ENCODE results near the gene MOB3A.

The MOB3A gene

DNA sequence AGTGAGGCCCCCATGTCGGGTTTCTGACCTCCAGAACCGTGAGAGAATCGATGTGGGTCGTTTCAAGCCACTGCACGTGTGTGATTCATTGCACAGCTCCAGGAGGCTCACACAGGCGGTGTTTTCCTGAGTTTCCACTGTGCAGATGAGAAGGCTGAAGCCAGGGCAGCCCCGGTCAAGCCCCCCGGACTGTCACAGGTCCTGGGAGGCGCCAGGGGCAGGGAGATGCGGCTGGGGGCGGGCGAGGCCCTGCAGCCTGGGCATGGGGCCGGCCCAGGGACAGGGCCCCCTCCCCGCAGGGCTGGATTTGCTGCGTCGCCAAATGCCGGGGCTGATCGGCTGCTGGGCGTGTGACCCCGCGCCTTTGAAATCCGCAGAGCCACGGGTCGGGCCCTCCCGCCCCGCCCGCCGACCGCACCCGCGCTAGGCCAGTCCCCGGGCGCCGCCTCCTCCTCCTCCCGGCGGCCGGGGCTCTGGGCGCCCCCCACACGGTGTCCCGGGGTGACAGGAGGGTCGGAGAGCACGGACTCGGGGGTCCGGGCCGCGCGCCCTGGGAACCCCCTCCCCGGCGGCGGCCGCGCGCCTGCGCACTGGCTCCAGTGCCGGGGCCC, 35.1 kb downstream of the MOB3A start (continued):
- no peak for TF ChIP-seq GLI4 (tag by site-specific recombination; IDR thresholded peaks at IDR 0.05)
- TF ChIP-seq, protein P1, sequence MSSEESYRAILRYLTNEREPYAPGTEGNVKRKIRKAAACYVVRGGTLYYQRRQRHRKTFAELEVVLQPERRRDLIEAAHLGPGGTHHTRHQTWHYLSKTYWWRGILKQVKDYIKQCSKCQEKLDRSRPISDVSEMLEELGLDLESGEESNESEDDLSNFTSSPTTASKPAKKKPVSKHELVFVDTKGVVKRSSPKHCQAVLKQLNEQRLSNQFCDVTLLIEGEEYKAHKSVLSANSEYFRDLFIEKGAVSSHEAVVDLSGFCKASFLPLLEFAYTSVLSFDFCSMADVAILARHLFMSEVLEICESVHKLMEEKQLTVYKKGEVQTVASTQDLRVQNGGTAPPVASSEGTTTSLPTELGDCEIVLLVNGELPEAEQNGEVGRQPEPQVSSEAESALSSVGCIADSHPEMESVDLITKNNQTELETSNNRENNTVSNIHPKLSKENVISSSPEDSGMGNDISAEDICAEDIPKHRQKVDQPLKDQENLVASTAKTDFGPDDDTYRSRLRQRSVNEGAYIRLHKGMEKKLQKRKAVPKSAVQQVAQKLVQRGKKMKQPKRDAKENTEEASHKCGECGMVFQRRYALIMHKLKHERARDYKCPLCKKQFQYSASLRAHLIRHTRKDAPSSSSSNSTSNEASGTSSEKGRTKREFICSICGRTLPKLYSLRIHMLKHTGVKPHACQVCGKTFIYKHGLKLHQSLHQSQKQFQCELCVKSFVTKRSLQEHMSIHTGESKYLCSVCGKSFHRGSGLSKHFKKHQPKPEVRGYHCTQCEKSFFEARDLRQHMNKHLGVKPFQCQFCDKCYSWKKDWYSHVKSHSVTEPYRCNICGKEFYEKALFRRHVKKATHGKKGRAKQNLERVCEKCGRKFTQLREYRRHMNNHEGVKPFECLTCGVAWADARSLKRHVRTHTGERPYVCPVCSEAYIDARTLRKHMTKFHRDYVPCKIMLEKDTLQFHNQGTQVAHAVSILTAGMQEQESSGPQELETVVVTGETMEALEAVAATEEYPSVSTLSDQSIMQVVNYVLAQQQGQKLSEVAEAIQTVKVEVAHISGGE (tag by site-specific recombination; conservative IDR thresholded peaks at IDR 0.05; ENCODE audit: low read depth) = no peak
- no peak for TF ChIP-seq HOXD13 (CRISPR knock-in tag; IDR thresholded peaks at IDR 0.05; ENCODE audit: borderline replicate concordance)
- no peak for TF ChIP-seq YY1 (tag by site-specific recombination; IDR thresholded peaks at IDR 0.05)
- TF ChIP-seq ZNF24 (tag by site-specific recombination; IDR thresholded peaks at IDR 0.05) = 0 out of 2 replicates have a peak, but pooled peaks have one; percentile 20
- no peak for TF ChIP-seq ZNF366 (tag by site-specific recombination; conservative IDR thresholded peaks at IDR 0.05)
- TF ChIP-seq, protein P2, sequence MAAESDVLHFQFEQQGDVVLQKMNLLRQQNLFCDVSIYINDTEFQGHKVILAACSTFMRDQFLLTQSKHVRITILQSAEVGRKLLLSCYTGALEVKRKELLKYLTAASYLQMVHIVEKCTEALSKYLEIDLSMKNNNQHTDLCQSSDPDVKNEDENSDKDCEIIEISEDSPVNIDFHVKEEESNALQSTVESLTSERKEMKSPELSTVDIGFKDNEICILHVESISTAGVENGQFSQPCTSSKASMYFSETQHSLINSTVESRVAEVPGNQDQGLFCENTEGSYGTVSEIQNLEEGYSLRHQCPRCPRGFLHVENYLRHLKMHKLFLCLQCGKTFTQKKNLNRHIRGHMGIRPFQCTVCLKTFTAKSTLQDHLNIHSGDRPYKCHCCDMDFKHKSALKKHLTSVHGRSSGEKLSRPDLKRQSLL (tag by site-specific recombination; IDR thresholded peaks at IDR 0.05) = no peak
- TF ChIP-seq ZNF23 (tag by site-specific recombination; IDR thresholded peaks at IDR 0.05; ENCODE audit: borderline replicate concordance) = no peak
- no peak; the same call in none of the 2 replicates for TF ChIP-seq SP3 (tag by site-specific recombination; IDR thresholded peaks at IDR 0.05)
- TF ChIP-seq GLIS2 (tag by site-specific recombination; IDR thresholded peaks at IDR 0.05) = peak; percentile 92
- TF ChIP-seq, protein P3, sequence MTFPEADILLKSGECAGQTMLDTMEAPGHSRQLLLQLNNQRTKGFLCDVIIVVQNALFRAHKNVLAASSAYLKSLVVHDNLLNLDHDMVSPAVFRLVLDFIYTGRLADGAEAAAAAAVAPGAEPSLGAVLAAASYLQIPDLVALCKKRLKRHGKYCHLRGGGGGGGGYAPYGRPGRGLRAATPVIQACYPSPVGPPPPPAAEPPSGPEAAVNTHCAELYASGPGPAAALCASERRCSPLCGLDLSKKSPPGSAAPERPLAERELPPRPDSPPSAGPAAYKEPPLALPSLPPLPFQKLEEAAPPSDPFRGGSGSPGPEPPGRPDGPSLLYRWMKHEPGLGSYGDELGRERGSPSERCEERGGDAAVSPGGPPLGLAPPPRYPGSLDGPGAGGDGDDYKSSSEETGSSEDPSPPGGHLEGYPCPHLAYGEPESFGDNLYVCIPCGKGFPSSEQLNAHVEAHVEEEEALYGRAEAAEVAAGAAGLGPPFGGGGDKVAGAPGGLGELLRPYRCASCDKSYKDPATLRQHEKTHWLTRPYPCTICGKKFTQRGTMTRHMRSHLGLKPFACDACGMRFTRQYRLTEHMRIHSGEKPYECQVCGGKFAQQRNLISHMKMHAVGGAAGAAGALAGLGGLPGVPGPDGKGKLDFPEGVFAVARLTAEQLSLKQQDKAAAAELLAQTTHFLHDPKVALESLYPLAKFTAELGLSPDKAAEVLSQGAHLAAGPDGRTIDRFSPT (tag by site-specific recombination; IDR thresholded peaks at IDR 0.05) = no peak
- TF ChIP-seq ZNF510 (tag by site-specific recombination; IDR thresholded peaks at IDR 0.05; ENCODE audit: insufficient replicate concordance) = no peak
- no peak for TF ChIP-seq TRIM28 (IDR thresholded peaks at IDR 0.05; ENCODE audit: borderline replicate concordance, low read length)
- TF ChIP-seq ZNF146 (tag by site-specific recombination; IDR thresholded peaks at IDR 0.05) = no peak
- TF ChIP-seq, protein P4, sequence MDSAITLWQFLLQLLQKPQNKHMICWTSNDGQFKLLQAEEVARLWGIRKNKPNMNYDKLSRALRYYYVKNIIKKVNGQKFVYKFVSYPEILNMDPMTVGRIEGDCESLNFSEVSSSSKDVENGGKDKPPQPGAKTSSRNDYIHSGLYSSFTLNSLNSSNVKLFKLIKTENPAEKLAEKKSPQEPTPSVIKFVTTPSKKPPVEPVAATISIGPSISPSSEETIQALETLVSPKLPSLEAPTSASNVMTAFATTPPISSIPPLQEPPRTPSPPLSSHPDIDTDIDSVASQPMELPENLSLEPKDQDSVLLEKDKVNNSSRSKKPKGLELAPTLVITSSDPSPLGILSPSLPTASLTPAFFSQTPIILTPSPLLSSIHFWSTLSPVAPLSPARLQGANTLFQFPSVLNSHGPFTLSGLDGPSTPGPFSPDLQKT (IDR thresholded peaks at IDR 0.05; ENCODE audit: borderline replicate concordance, low read depth, low read length) = no peak
- no peak for TF ChIP-seq IKZF3 (tag by site-specific recombination; IDR thresholded peaks at IDR 0.05)
- TF ChIP-seq, protein P5, sequence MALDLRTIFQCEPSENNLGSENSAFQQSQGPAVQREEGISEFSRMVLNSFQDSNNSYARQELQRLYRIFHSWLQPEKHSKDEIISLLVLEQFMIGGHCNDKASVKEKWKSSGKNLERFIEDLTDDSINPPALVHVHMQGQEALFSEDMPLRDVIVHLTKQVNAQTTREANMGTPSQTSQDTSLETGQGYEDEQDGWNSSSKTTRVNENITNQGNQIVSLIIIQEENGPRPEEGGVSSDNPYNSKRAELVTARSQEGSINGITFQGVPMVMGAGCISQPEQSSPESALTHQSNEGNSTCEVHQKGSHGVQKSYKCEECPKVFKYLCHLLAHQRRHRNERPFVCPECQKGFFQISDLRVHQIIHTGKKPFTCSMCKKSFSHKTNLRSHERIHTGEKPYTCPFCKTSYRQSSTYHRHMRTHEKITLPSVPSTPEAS (tag by site-specific recombination; IDR thresholded peaks at IDR 0.05) = no peak
- TF ChIP-seq, protein P6, sequence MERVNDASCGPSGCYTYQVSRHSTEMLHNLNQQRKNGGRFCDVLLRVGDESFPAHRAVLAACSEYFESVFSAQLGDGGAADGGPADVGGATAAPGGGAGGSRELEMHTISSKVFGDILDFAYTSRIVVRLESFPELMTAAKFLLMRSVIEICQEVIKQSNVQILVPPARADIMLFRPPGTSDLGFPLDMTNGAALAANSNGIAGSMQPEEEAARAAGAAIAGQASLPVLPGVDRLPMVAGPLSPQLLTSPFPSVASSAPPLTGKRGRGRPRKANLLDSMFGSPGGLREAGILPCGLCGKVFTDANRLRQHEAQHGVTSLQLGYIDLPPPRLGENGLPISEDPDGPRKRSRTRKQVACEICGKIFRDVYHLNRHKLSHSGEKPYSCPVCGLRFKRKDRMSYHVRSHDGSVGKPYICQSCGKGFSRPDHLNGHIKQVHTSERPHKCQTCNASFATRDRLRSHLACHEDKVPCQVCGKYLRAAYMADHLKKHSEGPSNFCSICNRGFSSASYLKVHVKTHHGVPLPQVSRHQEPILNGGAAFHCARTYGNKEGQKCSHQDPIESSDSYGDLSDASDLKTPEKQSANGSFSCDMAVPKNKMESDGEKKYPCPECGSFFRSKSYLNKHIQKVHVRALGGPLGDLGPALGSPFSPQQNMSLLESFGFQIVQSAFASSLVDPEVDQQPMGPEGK (tag by site-specific recombination; IDR thresholded peaks at IDR 0.05) = peak; percentile 95
- TF ChIP-seq FEZF1 (tag by site-specific recombination; IDR thresholded peaks at IDR 0.05) = no peak
- TF ChIP-seq SETDB1 (IDR thresholded peaks at IDR 0.05; ENCODE audit: insufficient read length, low read length) = no peak
- no peak for TF ChIP-seq ZNF174 (tag by site-specific recombination; IDR thresholded peaks at IDR 0.05)
- TF ChIP-seq ZNF777 (tag by site-specific recombination; IDR thresholded peaks at IDR 0.05; ENCODE audit: borderline replicate concordance) = no peak
- TF ChIP-seq ZNF600 (tag by site-specific recombination; IDR thresholded peaks at IDR 0.05) = 0 out of 2 replicates have a peak, but pooled peaks have one; percentile 20
- TF ChIP-seq ZNF391 (tag by site-specific recombination; IDR thresholded peaks at IDR 0.05; ENCODE audit: borderline replicate concordance, low read depth) = no peak
- TF ChIP-seq, protein P7, sequence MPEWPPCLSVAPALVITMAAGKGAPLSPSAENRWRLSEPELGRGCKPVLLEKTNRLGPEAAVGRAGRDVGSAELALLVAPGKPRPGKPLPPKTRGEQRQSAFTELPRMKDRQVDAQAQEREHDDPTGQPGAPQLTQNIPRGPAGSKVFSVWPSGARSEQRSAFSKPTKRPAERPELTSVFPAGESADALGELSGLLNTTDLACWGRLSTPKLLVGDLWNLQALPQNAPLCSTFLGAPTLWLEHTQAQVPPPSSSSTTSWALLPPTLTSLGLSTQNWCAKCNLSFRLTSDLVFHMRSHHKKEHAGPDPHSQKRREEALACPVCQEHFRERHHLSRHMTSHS (tag by site-specific recombination; IDR thresholded peaks at IDR 0.05) = no peak
- TF ChIP-seq ZNF2 (tag by site-specific recombination; IDR thresholded peaks at IDR 0.05) = no peak
- TF ChIP-seq GLIS1 (tag by site-specific recombination; IDR thresholded peaks at IDR 0.05) = peak; percentile 96
- no peak for TF ChIP-seq ZNF175 (tag by site-specific recombination; IDR thresholded peaks at IDR 0.05)
- TF ChIP-seq ZNF747 (tag by site-specific recombination; IDR thresholded peaks at IDR 0.05) = no peak

All from HEK293 (cell line).